ENCODE measurements around the gene SPP1. TPM values are rescaled to one million over a fixed set of nuclear protein-coding genes. Genes with fewer than 3 reads are reported as not detected.

The SPP1 gene
- total and polyA plus RNA-seq, 9 of the 15 experiments (the other 6 are each of a cell fraction or from before 2014, with no cell fraction given), result 0.10 to 0.64 TPM; not detected in 7

GRCh38 chr4:87961993-87962392 lies 13.5 kb upstream of the SPP1 start (continued):
- TF ChIP-seq JUN (IDR thresholded peaks at IDR 0.05; ENCODE audit: borderline replicate concordance, low read depth, low read length) (peak; percentile 24; the same call in 1 of the 2 replicates), JUN (CRISPR knock-in tag; IDR thresholded peaks at IDR 0.05; ENCODE audit: borderline replicate concordance) (no peak), JUND (IDR thresholded peaks at IDR 0.05; ENCODE audit: borderline replicate concordance, low read depth, low read length) (peak; percentile 81), JUND (tag; IDR thresholded peaks at IDR 0.05; ENCODE audit: borderline replicate concordance, low read depth, low read length) (peak; percentile 78; the same call in 2 of the 3 replicates), ZNF133 (CRISPR knock-in tag; IDR thresholded peaks at IDR 0.05) (no peak), ZNF384 (IDR thresholded peaks at IDR 0.05; ENCODE audit: low read depth, low read length) (peak; percentile 64; the same call in 1 of the 2 replicates), MAFG (tag; conservative IDR thresholded peaks at IDR 0.05) (peak; percentile 72), PURB (CRISPR knock-in tag; IDR thresholded peaks at IDR 0.05; ENCODE audit: low read depth) (no peak), ARID1B (IDR thresholded peaks at IDR 0.05) (peak; percentile 19; the same call in 1 of the 2 replicates)

DNA sequence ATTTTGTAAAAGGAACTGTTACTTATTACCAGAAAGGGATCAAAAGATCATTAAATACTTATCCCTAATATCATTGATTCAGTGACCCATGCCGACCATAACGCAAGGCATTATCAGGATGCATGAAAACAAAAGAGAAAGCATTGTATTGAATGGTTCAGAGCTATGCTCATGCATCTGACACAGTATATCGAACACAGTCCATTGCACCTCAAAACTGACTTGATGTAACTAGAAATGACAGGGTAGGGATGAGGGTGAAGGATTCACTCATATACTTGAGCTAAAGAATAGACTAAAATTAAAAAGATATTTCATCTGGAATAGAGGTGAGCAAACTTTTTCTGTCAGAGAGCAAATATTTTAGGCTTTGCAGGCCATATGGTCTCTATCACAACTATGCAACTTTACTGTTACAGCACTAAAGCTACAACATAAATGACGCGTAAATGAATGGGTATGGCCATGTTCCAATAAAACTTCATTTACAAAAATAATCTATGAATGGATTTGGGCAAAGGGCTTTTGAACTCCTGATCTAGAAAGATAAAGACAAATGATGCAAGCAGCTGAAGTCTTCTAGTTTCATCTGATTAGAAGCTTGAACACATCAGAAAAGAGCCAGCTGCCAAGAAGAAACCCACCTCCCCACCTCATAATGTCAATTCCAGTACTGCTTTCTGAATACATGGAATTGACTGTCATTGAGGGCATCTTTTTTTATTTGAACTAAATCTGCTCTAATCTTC lies 12.9 kb upstream of the SPP1 start:
- Histone ChIP-seq H3K9me3 (replicated peaks; ENCODE audit: control insufficient read depth, insufficient read depth, low read depth, low read length) (no peaks in the 10 kb centered on the region), H3K9me1 (ENCODE audit: control insufficient read depth, insufficient read depth, low read length) (no peaks in the 10 kb centered on the region), H3K27me3 (ENCODE audit: control insufficient read depth in 2 of 2, insufficient read depth in 2 of 2, low read length in 2 of 2) (peaks cover 0 to 21% of the 10 kb centered on the region in 2 experiments; a peak in 2 of 5 replicates), H3K4me1 (replicated peaks in 1 of 2; ENCODE audit: control insufficient read depth in 2 of 2, insufficient read depth in 2 of 2, low read length in 2 of 2) (peaks cover 0 to 10% of the 10 kb centered on the region in 2 experiments; a peak in 2 of 5 replicates), H3K4me3 (no peak overlapping the region), H3K27ac (ENCODE audit: extremely low read depth, low read depth, low read length) (no peak overlapping the region), H4K20me1 (replicated peaks; ENCODE audit: control insufficient read depth, insufficient read depth, low read length) (no peaks in the 10 kb centered on the region), H2AFZ (ENCODE audit: low read depth, low read length) (no peak overlapping the region), H3K79me2 (ENCODE audit: control insufficient read depth, insufficient read depth, low read length) (no peaks in the 10 kb centered on the region), H3K4me2 (ENCODE audit: insufficient read depth, low read length) (no peak overlapping the region), H3K36me3 (ENCODE audit: control insufficient read depth, insufficient read depth, low read length) (no peaks in the 10 kb centered on the region), H3K9ac (ENCODE audit: insufficient read depth in 1 of 2, low read depth in 2 of 2, low read length in 2 of 2) (no peak overlapping the region)
- in situ Hi-C loops (cut with MboI) (no loop called here), intact Hi-C loops (cut with micrococcal nuclease) (no loop called here)
- 9% methylated on average over 5 of the region's 5 CpGs for WGBS (ENCODE audit: insufficient coverage, low coverage, missing lambda C conversion rate)
- ATAC-seq (no peak), FAIRE-seq (peak; percentile 19), DNase-seq (ENCODE audit: extremely low read depth in 1 of 4, low spot score in 3 of 4) (no peak)
- ChIA-PET CTCF (ENCODE audit: low intra/inter-chr PET ratio) (no interaction called here), POLR2A (no interaction called here)
- no TSS peak for BruUV-seq (replicated peaks)
- TF ChIP-seq SNRNP70 (optimal IDR thresholded peaks at IDR 0.05; ENCODE audit: low read depth, low read length), result no peak
- TF ChIP-seq FOXJ2 (tag; IDR thresholded peaks at IDR 0.05), result peak; percentile 56; the same call in 1 of the 2 replicates
- 0 out of 2 replicates have a peak, but pooled peaks have one; percentile 46 for TF ChIP-seq ZNF589 (CRISPR knock-in tag; IDR thresholded peaks at IDR 0.05; ENCODE audit: low read depth)
- TF ChIP-seq, protein P1, sequence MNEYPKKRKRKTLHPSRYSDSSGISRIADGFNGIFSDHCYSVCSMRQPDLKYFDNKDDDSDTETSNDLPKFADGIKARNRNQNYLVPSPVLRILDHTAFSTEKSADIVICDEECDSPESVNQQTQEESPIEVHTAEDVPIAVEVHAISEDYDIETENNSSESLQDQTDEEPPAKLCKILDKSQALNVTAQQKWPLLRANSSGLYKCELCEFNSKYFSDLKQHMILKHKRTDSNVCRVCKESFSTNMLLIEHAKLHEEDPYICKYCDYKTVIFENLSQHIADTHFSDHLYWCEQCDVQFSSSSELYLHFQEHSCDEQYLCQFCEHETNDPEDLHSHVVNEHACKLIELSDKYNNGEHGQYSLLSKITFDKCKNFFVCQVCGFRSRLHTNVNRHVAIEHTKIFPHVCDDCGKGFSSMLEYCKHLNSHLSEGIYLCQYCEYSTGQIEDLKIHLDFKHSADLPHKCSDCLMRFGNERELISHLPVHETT (CRISPR knock-in tag; conservative IDR thresholded peaks at IDR 0.05 in 1 of 2, IDR thresholded peaks at IDR 0.05 in 1 of 2), result peak in 1 of 2 experiments; percentile 27; a peak in 1 of 4 replicates
- TF ChIP-seq NEUROD1 (IDR thresholded peaks at IDR 0.05; ENCODE audit: borderline replicate concordance, low read depth, low read length, partially characterized antibody), result no peak
- TF ChIP-seq TRIM24 (IDR thresholded peaks at IDR 0.05), result peak in 1 of 2 experiments; percentile 47; a peak in 1 of 4 replicates
- TF ChIP-seq, protein P2, sequence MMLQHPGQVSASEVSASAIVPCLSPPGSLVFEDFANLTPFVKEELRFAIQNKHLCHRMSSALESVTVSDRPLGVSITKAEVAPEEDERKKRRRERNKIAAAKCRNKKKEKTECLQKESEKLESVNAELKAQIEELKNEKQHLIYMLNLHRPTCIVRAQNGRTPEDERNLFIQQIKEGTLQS (IDR thresholded peaks at IDR 0.05), result peak; percentile 35; the same call in 1 of the 2 replicates
- TF ChIP-seq, protein P2 (CRISPR knock-in tag; conservative IDR thresholded peaks at IDR 0.05), result no peak

All from K562 (cell line).